WTC11 (cell line): ENCODE results near the gene WNK2. TPM values are rescaled to one million over a fixed set of nuclear protein-coding genes. Genes with fewer than 3 reads are reported as not detected.

Source experiments
- ATAC-seq: fragments of 200-7000 bp; cut with Tn5 transposase; 2 replicates; pipeline ENCODE4 v1.10.0; 2021; ENCODE audit warnings: mild to moderate bottlenecking, moderate library complexity
- CTCF ChIA-PET: fragments of 300-600 bp; sonication (Branson Sonifier 250); formaldehyde crosslinking; loops from one replicate; lab custom pipeline; 2021; ENCODE audit warnings: antibody characterized with exemption; lab: Charles Lee
- POLR2A ChIA-PET: fragments of 350-600 bp; sonication (Branson Sonifier 250); formaldehyde crosslinking; loops from one replicate; lab custom pipeline; 2021; ENCODE audit warnings: antibody characterized with exemption; lab: Charles Lee
- DNase-seq: peaks from one replicate; pipeline ENCODE4 v3.0.0; 2021; ENCODE audit warnings: low spot score
- H3K27ac Mint-ChIP-seq: 2 replicates; pipeline ENCODE4 v1.8.0; 2021; ENCODE audit warnings: mixed read lengths
- H3K27me3 Mint-ChIP-seq: 2 replicates; pipeline ENCODE4 v1.8.0; 2021; ENCODE audit warnings: low read depth, mild to moderate bottlenecking, moderate library complexity, mixed read lengths
- H3K36me3 Mint-ChIP-seq: 2 replicates; pipeline ENCODE4 v1.8.0; 2021; ENCODE audit warnings: mixed read lengths
- H3K4me1 Mint-ChIP-seq: 2 replicates; pipeline ENCODE4 v1.8.0; 2022; ENCODE audit warnings: mixed read lengths
- H3K4me3 Mint-ChIP-seq: 2 replicates; pipeline ENCODE4 v1.8.0; 2021; ENCODE audit warnings: mild to moderate bottlenecking, moderate library complexity, mixed read lengths
- H3K9me3 Mint-ChIP-seq: 2 replicates; pipeline ENCODE4 v1.8.0; 2021; ENCODE audit warnings: mixed read lengths
- CDX4 ChIP-seq: fragments of 250-450 bp; sonication (Bioruptor Pico); IDR thresholded peaks from 2 replicates; pipeline ENCODE4 v1.9.0; 2021; ENCODE audit warnings: moderate library complexity, mild to moderate bottlenecking, inconsistent platforms, borderline replicate concordance
- CREM ChIP-seq: sonication (generic); formaldehyde crosslinking; IDR thresholded peaks from 2 replicates; pipeline ENCODE4 v1.8.1; 2022; ENCODE audit warnings: mild to moderate bottlenecking, missing genetic modification reagents, moderate library complexity
- E2F4 ChIP-seq: sonication (generic); formaldehyde crosslinking; IDR thresholded peaks from 2 replicates; pipeline ENCODE4 v1.8.1; 2022; ENCODE audit warnings: low read depth, mild to moderate bottlenecking, moderate library complexity, missing genetic modification reagents, borderline replicate concordance
- MYBL2 ChIP-seq: sonication (generic); formaldehyde crosslinking; IDR thresholded peaks from 2 replicates; pipeline ENCODE4 v1.8.1; 2023; ENCODE audit warnings: mild to moderate bottlenecking, moderate library complexity, missing genetic modification reagents
- NFE2L1 ChIP-seq: sonication (generic); formaldehyde crosslinking; IDR thresholded peaks from 2 replicates; pipeline ENCODE4 v1.8.1; 2023; ENCODE audit warnings: missing genetic modification reagents
- TP53 ChIP-seq: sonication (generic); formaldehyde crosslinking; IDR thresholded peaks from 2 replicates; pipeline ENCODE4 v1.8.1; 2023; ENCODE audit warnings: mild to moderate bottlenecking, missing genetic modification reagents
- ZNF232 ChIP-seq: sonication (generic); formaldehyde crosslinking; IDR thresholded peaks from 2 replicates; pipeline ENCODE4 v1.8.0; 2022; ENCODE audit warnings: mild to moderate bottlenecking, missing genetic modification reagents
- ZNF263 ChIP-seq: sonication (generic); formaldehyde crosslinking; IDR thresholded peaks from 2 replicates; pipeline ENCODE4 v1.8.1; 2022; ENCODE audit warnings: low read depth, mild to moderate bottlenecking, moderate library complexity, missing genetic modification reagents
- ZNF671 ChIP-seq: fragments of 250-450 bp; sonication (Bioruptor Pico); IDR thresholded peaks from 2 replicates; pipeline ENCODE4 v1.8.0; 2021; ENCODE audit warnings: mild to moderate bottlenecking
- total RNA-seq: library from RNA; stranded (reverse); gene quantifications from 3 replicates; pipeline ENCODE4 v1.2.3, GENCODE V29; 2021
- TF ChIP-seq, protein P1 (sequence below): sonication (generic); formaldehyde crosslinking; IDR thresholded peaks from 2 replicates; pipeline ENCODE4 v1.8.1; 2023; ENCODE audit warnings: mild to moderate bottlenecking, missing genetic modification reagents
- TF ChIP-seq, protein P2 (sequence below): fragments of 250-450 bp; sonication (Bioruptor Pico); IDR thresholded peaks from 2 replicates; pipeline ENCODE4 v1.9.0; 2021; ENCODE audit warnings: mild to moderate bottlenecking
- TF ChIP-seq, protein P3 (sequence below): sonication (generic); formaldehyde crosslinking; IDR thresholded peaks from 2 replicates; pipeline ENCODE4 v1.8.0; 2022; ENCODE audit warnings: missing genetic modification reagents
- TF ChIP-seq, protein P4 (sequence below): sonication (generic); formaldehyde crosslinking; IDR thresholded peaks from 2 replicates; pipeline ENCODE4 v1.8.0; 2023; ENCODE audit warnings: mild to moderate bottlenecking, missing genetic modification reagents
- TF ChIP-seq, protein P5 (sequence below): sonication (generic); formaldehyde crosslinking; IDR thresholded peaks from 2 replicates; pipeline ENCODE4 v1.8.0; 2023; ENCODE audit warnings: missing genetic modification reagents, mild to moderate bottlenecking, borderline replicate concordance

Gene WNK2
- total RNA-seq, 1 experiment from 2014 or later: 120 TPM

- CTCF ChIA-PET: interaction anchor here (0.5 to 3.1 kb wide), 4 partner anchors 10 to 258 kb away, joined by 3 to 20 read pairs (median 3); no protein-coding TSS in a partner anchor
- H3K4me3 Mint-ChIP-seq: no peak overlapping the region
- POLR2A ChIA-PET: no interaction called here
- peaks cover 13% of the 10 kb centered on the region for H3K4me1 Mint-ChIP-seq
- H3K27ac Mint-ChIP-seq: no peak overlapping the region
- TF ChIP-seq ZNF263 (CRISPR knock-in tag) (no peak), ZNF671 (no peak), ZNF232 (CRISPR knock-in tag) (no peak), TP53 (CRISPR knock-in tag) (no peak), NFE2L1 (no peak), E2F4 (CRISPR knock-in tag) (no peak), CREM (CRISPR knock-in tag) (no peak), MYBL2 (no peak), CDX4 (CRISPR knock-in tag) (no peak)
- TF ChIP-seq, protein P1, sequence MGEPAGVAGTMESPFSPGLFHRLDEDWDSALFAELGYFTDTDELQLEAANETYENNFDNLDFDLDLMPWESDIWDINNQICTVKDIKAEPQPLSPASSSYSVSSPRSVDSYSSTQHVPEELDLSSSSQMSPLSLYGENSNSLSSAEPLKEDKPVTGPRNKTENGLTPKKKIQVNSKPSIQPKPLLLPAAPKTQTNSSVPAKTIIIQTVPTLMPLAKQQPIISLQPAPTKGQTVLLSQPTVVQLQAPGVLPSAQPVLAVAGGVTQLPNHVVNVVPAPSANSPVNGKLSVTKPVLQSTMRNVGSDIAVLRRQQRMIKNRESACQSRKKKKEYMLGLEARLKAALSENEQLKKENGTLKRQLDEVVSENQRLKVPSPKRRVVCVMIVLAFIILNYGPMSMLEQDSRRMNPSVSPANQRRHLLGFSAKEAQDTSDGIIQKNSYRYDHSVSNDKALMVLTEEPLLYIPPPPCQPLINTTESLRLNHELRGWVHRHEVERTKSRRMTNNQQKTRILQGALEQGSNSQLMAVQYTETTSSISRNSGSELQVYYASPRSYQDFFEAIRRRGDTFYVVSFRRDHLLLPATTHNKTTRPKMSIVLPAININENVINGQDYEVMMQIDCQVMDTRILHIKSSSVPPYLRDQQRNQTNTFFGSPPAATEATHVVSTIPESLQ (CRISPR knock-in tag): no peak
- TF ChIP-seq, protein P2, sequence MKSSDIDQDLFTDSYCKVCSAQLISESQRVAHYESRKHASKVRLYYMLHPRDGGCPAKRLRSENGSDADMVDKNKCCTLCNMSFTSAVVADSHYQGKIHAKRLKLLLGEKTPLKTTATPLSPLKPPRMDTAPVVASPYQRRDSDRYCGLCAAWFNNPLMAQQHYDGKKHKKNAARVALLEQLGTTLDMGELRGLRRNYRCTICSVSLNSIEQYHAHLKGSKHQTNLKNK: no peak
- TF ChIP-seq, protein P3, sequence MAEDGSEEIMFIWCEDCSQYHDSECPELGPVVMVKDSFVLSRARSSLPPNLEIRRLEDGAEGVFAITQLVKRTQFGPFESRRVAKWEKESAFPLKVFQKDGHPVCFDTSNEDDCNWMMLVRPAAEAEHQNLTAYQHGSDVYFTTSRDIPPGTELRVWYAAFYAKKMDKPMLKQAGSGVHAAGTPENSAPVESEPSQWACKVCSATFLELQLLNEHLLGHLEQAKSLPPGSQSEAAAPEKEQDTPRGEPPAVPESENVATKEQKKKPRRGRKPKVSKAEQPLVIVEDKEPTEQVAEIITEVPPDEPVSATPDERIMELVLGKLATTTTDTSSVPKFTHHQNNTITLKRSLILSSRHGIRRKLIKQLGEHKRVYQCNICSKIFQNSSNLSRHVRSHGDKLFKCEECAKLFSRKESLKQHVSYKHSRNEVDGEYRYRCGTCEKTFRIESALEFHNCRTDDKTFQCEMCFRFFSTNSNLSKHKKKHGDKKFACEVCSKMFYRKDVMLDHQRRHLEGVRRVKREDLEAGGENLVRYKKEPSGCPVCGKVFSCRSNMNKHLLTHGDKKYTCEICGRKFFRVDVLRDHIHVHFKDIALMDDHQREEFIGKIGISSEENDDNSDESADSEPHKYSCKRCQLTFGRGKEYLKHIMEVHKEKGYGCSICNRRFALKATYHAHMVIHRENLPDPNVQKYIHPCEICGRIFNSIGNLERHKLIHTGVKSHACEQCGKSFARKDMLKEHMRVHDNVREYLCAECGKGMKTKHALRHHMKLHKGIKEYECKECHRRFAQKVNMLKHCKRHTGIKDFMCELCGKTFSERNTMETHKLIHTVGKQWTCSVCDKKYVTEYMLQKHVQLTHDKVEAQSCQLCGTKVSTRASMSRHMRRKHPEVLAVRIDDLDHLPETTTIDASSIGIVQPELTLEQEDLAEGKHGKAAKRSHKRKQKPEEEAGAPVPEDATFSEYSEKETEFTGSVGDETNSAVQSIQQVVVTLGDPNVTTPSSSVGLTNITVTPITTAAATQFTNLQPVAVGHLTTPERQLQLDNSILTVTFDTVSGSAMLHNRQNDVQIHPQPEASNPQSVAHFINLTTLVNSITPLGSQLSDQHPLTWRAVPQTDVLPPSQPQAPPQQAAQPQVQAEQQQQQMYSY (CRISPR knock-in tag): no peak
- TF ChIP-seq, protein P4, sequence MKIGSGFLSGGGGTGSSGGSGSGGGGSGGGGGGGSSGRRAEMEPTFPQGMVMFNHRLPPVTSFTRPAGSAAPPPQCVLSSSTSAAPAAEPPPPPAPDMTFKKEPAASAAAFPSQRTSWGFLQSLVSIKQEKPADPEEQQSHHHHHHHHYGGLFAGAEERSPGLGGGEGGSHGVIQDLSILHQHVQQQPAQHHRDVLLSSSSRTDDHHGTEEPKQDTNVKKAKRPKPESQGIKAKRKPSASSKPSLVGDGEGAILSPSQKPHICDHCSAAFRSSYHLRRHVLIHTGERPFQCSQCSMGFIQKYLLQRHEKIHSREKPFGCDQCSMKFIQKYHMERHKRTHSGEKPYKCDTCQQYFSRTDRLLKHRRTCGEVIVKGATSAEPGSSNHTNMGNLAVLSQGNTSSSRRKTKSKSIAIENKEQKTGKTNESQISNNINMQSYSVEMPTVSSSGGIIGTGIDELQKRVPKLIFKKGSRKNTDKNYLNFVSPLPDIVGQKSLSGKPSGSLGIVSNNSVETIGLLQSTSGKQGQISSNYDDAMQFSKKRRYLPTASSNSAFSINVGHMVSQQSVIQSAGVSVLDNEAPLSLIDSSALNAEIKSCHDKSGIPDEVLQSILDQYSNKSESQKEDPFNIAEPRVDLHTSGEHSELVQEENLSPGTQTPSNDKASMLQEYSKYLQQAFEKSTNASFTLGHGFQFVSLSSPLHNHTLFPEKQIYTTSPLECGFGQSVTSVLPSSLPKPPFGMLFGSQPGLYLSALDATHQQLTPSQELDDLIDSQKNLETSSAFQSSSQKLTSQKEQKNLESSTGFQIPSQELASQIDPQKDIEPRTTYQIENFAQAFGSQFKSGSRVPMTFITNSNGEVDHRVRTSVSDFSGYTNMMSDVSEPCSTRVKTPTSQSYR: no peak
- TF ChIP-seq, protein P5, sequence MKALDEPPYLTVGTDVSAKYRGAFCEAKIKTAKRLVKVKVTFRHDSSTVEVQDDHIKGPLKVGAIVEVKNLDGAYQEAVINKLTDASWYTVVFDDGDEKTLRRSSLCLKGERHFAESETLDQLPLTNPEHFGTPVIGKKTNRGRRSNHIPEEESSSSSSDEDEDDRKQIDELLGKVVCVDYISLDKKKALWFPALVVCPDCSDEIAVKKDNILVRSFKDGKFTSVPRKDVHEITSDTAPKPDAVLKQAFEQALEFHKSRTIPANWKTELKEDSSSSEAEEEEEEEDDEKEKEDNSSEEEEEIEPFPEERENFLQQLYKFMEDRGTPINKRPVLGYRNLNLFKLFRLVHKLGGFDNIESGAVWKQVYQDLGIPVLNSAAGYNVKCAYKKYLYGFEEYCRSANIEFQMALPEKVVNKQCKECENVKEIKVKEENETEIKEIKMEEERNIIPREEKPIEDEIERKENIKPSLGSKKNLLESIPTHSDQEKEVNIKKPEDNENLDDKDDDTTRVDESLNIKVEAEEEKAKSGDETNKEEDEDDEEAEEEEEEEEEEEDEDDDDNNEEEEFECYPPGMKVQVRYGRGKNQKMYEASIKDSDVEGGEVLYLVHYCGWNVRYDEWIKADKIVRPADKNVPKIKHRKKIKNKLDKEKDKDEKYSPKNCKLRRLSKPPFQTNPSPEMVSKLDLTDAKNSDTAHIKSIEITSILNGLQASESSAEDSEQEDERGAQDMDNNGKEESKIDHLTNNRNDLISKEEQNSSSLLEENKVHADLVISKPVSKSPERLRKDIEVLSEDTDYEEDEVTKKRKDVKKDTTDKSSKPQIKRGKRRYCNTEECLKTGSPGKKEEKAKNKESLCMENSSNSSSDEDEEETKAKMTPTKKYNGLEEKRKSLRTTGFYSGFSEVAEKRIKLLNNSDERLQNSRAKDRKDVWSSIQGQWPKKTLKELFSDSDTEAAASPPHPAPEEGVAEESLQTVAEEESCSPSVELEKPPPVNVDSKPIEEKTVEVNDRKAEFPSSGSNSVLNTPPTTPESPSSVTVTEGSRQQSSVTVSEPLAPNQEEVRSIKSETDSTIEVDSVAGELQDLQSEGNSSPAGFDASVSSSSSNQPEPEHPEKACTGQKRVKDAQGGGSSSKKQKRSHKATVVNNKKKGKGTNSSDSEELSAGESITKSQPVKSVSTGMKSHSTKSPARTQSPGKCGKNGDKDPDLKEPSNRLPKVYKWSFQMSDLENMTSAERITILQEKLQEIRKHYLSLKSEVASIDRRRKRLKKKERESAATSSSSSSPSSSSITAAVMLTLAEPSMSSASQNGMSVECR (CRISPR knock-in tag): no peak
- ATAC-seq: no peak
- H3K36me3 Mint-ChIP-seq: peaks cover 32% of the 10 kb centered on the region
- no peaks in the 10 kb centered on the region; the same call in 1 of the 2 replicates for H3K27me3 Mint-ChIP-seq
- DNase-seq: no peak
- H3K9me3 Mint-ChIP-seq: peaks cover 23% of the 10 kb centered on the region
Measured at GRCh38 chr9:93308158-93308602, 124.2 kb downstream of the WNK2 start.
